Stimulated activated CD8-positive, alpha-beta memory T cell treated with anti-CD3 and anti-CD28 coated beads, Interleukin-15, amount 100 ng/mL, for 4 hours (primary cell): ENCODE results near the gene FOXN1.

ENCODE experiments used
- DNase-seq, 2 donors: peaks; one replicate each; pipeline ENCODE4 v3.0.0-alpha.2; 2020; ENCODE audit warnings: low read depth in 2 of 2

Gene FOXN1

GRCh38 chr17:28526381-28526780 lies 20.2 kb downstream of the FOXN1 start:
- DNase-seq: no peak

- no peak for DNase-seq
Observed at GRCh38 chr17:28527181-28527681, 21.1 kb downstream of the FOXN1 start.

- DNase-seq: no peak
Observed at GRCh38 chr17:28527859-28528258, 21.7 kb downstream of the FOXN1 start.

GRCh38 chr17:28528327-28529012 lies 22.3 kb downstream of the FOXN1 start:
- no peak for DNase-seq

GRCh38 chr17:28529013-28529400 lies 22.9 kb downstream of the FOXN1 start:
- no peak for DNase-seq

GRCh38 chr17:28530250-28530649 lies 24.1 kb downstream of the FOXN1 start:
- DNase-seq: no peak

- DNase-seq: no peak
Observed at GRCh38 chr17:28530926-28531325, 24.8 kb downstream of the FOXN1 start.

GRCh38 chr17:28532050-28532960 lies 26.2 kb downstream of the FOXN1 start:
- DNase-seq: no peak

GRCh38 chr17:28533091-28533807 lies 27.1 kb downstream of the FOXN1 start:
- DNase-seq: no peak

GRCh38 chr17:28534740-28535375 lies 28.7 kb downstream of the FOXN1 start:
- DNase-seq: no peak

- DNase-seq: no peak
Observed at GRCh38 chr17:28536532-28537218, 30.5 kb downstream of the FOXN1 start.

- no peak for DNase-seq
Observed at GRCh38 chr17:28537219-28537610, 31.1 kb downstream of the FOXN1 start.

- DNase-seq: no peak
Observed at GRCh38 chr17:28538296-28538895, 32.2 kb downstream of the FOXN1 start.

GRCh38 chr17:28540231-28540630 lies 34.1 kb downstream of the FOXN1 start:
- DNase-seq: no peak

GRCh38 chr17:28541439-28541838 lies 35.3 kb downstream of the FOXN1 start:
- no peak for DNase-seq

- DNase-seq: no peak
Observed at GRCh38 chr17:28544402-28545140, 38.4 kb downstream of the FOXN1 start.

GRCh38 chr17:28545141-28545503 lies 39.0 kb downstream of the FOXN1 start:
- no peak for DNase-seq

GRCh38 chr17:28545787-28546415 lies 39.8 kb downstream of the FOXN1 start:
- no peak for DNase-seq

- no peak for DNase-seq
Observed at GRCh38 chr17:28547096-28547622, 41.0 kb downstream of the FOXN1 start.
